Measurements from ENCODE around the gene SERGEF. TPM values are rescaled to one million over a fixed set of nuclear protein-coding genes. Genes with fewer than 3 reads are reported as not detected.

The SERGEF gene
- total and polyA plus RNA-seq, 2 of the 13 experiments (the other 11 are each of a cell fraction or from before 2014, with no cell fraction given), result 54.5 to 114 TPM

DNA sequence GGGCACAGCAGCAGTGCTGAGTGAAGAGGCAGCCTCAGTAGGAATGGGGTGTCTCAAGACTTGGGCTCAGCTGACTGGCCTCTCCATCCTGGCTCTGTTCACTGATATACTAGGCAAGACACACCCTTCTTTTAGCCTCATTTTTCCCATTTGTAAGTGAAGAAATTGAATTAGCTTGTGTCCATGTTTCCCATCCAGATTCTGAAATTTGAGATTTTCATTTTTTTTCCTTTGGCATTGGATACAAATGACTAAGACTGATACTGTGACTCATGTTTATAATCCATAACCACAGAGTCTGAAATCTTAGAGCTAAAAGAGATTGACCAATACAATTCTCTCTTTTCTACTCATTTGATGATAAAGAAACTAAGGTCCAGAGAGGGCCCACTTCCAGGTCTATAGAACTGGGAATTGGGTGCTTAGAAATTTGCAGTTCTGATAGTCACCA lies 167.4 kb downstream of the SERGEF start:
- Histone ChIP-seq H3K79me2 (ENCODE audit: insufficient read depth, low read length) (no peaks in the 10 kb centered on the region), H3K9ac (ENCODE audit: insufficient read depth, low read depth, low read length) (no peak overlapping the region), H4K20me1 (ENCODE audit: insufficient read depth, low read length) (no peaks in the 10 kb centered on the region), H3K27ac (ENCODE audit: extremely low read length, insufficient read depth, low read length) (no peak overlapping the region), H3K9me3 (ENCODE audit: low read length) (no peaks in the 10 kb centered on the region), H3K27me3 (ENCODE audit: control insufficient read depth in 1 of 2, insufficient read depth in 2 of 2, low read length in 2 of 2) (no peaks in the 10 kb centered on the region), H3K4me3 (replicated peaks in 1 of 3; ENCODE audit: insufficient read depth in 1 of 3, low read depth in 2 of 3, low read length in 3 of 3) (no peak overlapping the region), H3K36me3 (replicated peaks in 1 of 2; ENCODE audit: control insufficient read depth in 1 of 2, insufficient read depth in 2 of 2, low read length in 2 of 2) (peaks cover 5 to 22% of the 10 kb centered on the region in 2 experiments; a peak in 3 of 5 replicates), H3K4me1 (ENCODE audit: insufficient read depth, low read length) (no peaks in the 10 kb centered on the region), H2AFZ (ENCODE audit: low read length) (no peak overlapping the region), H3K4me2 (ENCODE audit: low read depth, low read length) (no peak overlapping the region)
- DNase-seq (ENCODE audit: low spot score) (no peak), ATAC-seq (no peak), FAIRE-seq (no peak)
- CTCF ChIA-PET (ENCODE audit: low intra/inter-chr PET ratio, low total read pairs), result no interaction called here
- in situ Hi-C loops (cut with HindIII; ENCODE audit: extremely low pct_ligation_motif_present, low pct_unique_long_range_greater_than_20kb) (no loop called here), intact Hi-C loops (cut with micrococcal nuclease; ENCODE audit: unreplicated experiment) (loop anchor here (5.0 kb wide), 1 partner anchor 83 kb away; no protein-coding TSS in a partner anchor)
- BruUV-seq (replicated peaks), result no TSS peak
- TF ChIP-seq GABPA (IDR thresholded peaks at IDR 0.05; ENCODE audit: low read depth, low read length) (no peak), GABPA (CRISPR knock-in tag; IDR thresholded peaks at IDR 0.05; ENCODE audit: low read depth) (no peak), KAT8 (CRISPR knock-in tag; IDR thresholded peaks at IDR 0.05) (no peak), AGO1 (IDR thresholded peaks at IDR 0.05; ENCODE audit: low read depth, low read length, poor library complexity, severe bottlenecking) (no peak), KLF9 (CRISPR knock-in tag; IDR thresholded peaks at IDR 0.05; ENCODE audit: low read depth) (no peak), YEATS2 (CRISPR knock-in tag; IDR thresholded peaks at IDR 0.05; ENCODE audit: borderline replicate concordance) (no peak), HDAC1 (CRISPR knock-in tag; IDR thresholded peaks at IDR 0.05) (no peak), BORCS8-MEF2B (CRISPR knock-in tag; IDR thresholded peaks at IDR 0.05) (no peak), ZFY (CRISPR knock-in tag; IDR thresholded peaks at IDR 0.05) (no peak), PHF21A (CRISPR knock-in tag; IDR thresholded peaks at IDR 0.05) (no peak), NFIB (CRISPR knock-in tag; IDR thresholded peaks at IDR 0.05; ENCODE audit: borderline replicate concordance) (no peak), TBP (CRISPR knock-in tag; IDR thresholded peaks at IDR 0.05) (no peak), ZNF460 (CRISPR knock-in tag; IDR thresholded peaks at IDR 0.05; ENCODE audit: borderline replicate concordance) (no peak), ZNF292 (CRISPR knock-in tag; IDR thresholded peaks at IDR 0.05; ENCODE audit: borderline replicate concordance, low read depth) (no peak)
- TF ChIP-seq, protein P1, sequence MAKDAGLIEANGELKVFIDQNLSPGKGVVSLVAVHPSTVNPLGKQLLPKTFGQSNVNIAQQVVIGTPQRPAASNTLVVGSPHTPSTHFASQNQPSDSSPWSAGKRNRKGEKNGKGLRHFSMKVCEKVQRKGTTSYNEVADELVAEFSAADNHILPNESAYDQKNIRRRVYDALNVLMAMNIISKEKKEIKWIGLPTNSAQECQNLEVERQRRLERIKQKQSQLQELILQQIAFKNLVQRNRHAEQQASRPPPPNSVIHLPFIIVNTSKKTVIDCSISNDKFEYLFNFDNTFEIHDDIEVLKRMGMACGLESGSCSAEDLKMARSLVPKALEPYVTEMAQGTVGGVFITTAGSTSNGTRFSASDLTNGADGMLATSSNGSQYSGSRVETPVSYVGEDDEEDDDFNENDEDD (CRISPR knock-in tag; IDR thresholded peaks at IDR 0.05; ENCODE audit: borderline replicate concordance), result no peak
- TF ChIP-seq, protein P2, sequence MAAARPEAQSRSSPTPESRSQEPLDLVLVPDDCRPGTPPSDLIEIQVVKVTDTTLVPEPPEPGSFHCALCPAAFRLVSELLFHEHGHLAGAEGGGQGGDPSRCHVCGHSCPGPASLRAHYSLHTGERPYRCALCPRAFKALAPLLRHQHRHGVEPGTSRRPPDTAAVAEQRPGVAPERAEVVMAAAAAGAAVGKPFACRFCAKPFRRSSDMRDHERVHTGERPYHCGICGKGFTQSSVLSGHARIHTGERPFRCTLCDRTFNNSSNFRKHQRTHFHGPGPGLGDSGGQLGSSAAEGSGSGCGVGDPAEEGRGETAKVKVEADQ (CRISPR knock-in tag; IDR thresholded peaks at IDR 0.05; ENCODE audit: borderline replicate concordance), result no peak
- TF ChIP-seq, protein P3, sequence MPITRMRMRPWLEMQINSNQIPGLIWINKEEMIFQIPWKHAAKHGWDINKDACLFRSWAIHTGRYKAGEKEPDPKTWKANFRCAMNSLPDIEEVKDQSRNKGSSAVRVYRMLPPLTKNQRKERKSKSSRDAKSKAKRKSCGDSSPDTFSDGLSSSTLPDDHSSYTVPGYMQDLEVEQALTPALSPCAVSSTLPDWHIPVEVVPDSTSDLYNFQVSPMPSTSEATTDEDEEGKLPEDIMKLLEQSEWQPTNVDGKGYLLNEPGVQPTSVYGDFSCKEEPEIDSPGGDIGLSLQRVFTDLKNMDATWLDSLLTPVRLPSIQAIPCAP (CRISPR knock-in tag; IDR thresholded peaks at IDR 0.05; ENCODE audit: low read depth), result no peak
- TF ChIP-seq, protein P4, sequence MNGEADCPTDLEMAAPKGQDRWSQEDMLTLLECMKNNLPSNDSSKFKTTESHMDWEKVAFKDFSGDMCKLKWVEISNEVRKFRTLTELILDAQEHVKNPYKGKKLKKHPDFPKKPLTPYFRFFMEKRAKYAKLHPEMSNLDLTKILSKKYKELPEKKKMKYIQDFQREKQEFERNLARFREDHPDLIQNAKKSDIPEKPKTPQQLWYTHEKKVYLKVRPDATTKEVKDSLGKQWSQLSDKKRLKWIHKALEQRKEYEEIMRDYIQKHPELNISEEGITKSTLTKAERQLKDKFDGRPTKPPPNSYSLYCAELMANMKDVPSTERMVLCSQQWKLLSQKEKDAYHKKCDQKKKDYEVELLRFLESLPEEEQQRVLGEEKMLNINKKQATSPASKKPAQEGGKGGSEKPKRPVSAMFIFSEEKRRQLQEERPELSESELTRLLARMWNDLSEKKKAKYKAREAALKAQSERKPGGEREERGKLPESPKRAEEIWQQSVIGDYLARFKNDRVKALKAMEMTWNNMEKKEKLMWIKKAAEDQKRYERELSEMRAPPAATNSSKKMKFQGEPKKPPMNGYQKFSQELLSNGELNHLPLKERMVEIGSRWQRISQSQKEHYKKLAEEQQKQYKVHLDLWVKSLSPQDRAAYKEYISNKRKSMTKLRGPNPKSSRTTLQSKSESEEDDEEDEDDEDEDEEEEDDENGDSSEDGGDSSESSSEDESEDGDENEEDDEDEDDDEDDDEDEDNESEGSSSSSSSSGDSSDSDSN (CRISPR knock-in tag; IDR thresholded peaks at IDR 0.05), result no peak
- POLR2A ChIA-PET, result no interaction called here
